ENCODE data around the gene C2CD4A. TPM values are rescaled to one million over a fixed set of nuclear protein-coding genes. Genes with fewer than 3 reads are reported as not detected.
A peak's percentile ranks its signal among the peaks of the same experiment; 100 is the strongest.

The C2CD4A gene
- total RNA-seq, 4 donors from 2014 or later, result 0.22 to 0.39 (median 0.25) TPM; not detected in 1

DNA sequence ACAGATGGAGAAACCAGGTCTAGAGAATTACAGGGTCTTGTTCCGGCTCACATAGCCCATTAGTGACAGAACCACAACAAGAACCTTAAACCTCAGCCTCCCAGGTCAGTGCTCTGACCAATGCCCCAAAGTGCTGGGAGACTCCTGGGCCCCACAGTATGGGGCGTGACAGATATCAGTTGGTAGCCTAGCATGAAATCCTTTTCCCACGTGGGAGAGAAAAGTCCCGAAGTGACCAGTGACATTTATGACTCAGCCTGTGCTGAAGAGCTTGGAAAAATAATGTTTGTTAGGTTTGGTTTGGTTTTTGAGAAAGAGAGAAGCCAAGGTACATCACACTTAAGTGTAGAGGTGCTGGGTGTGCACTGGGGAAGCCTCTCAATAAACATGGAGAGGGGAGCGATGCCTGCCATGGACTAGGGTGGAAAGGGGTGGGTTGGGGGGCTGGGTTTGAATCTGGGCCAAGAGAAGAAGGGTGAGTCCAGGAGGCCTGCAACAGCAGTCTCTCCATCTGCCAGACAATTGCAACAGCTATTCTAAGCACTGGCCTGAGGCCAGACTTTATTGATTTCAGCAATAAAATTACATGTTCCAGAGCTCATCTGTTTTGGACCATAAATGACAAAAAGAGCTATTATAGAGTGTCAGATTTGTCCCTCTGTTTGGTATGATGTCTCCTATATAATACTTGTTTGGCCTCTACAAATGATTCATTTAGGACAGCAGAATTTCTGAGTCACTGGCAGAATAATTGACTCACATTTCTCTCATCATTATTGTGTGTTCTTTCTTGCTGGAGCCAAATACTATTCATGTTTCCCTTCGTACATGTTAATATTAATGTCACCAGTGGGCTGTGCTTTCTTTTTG is 43.4 kb downstream of the C2CD4A start:
- TF ChIP-seq, protein P1, sequence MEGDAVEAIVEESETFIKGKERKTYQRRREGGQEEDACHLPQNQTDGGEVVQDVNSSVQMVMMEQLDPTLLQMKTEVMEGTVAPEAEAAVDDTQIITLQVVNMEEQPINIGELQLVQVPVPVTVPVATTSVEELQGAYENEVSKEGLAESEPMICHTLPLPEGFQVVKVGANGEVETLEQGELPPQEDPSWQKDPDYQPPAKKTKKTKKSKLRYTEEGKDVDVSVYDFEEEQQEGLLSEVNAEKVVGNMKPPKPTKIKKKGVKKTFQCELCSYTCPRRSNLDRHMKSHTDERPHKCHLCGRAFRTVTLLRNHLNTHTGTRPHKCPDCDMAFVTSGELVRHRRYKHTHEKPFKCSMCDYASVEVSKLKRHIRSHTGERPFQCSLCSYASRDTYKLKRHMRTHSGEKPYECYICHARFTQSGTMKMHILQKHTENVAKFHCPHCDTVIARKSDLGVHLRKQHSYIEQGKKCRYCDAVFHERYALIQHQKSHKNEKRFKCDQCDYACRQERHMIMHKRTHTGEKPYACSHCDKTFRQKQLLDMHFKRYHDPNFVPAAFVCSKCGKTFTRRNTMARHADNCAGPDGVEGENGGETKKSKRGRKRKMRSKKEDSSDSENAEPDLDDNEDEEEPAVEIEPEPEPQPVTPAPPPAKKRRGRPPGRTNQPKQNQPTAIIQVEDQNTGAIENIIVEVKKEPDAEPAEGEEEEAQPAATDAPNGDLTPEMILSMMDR (IDR thresholded peaks at IDR 0.05), result no peak
- no peak for TF ChIP-seq POLR2A (IDR thresholded peaks at IDR 0.05)
- no peak for DNase-seq
- Histone ChIP-seq H3K9me3 (no peaks in the 10 kb centered on the region), H3K27ac (peak overlapping the region in 2 of 3 donors; percentile 19 to 38), H3K27me3 (no peaks in the 10 kb centered on the region), H3K4me1 (peaks cover 2 to 17% of the 10 kb centered on the region in 2 donors), H3K4me3 (replicated peaks in 1 of 3) (no peak overlapping the region), H3K36me3 (no peaks in the 10 kb centered on the region)
- 42 to 66% methylated on average over 6 of the region's 6 CpGs for WGBS, 2 donors
- intact Hi-C loops (cut with DNase I), result no loop called here

DNA sequence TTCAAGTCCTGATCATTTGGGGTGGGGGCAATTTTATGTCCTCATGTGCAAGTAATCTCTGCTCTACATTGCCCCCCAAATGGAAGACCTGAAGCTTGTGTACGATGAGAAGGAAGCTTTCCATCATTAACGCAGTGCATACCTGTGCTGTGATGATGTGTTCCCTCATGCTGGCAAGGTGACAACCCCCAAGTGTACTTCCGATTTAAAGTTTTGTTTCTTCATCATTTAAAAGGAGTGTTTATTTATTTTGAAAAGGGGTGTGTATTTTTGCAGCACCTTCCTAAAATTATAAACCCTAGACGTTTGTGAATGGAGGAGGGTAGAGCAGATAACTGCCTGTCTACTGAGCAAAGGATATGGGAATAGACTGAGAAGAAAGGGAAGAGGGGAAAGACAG is 45.3 kb downstream of the C2CD4A start:
- Histone ChIP-seq H3K27ac (no peak overlapping the region), H3K9me3 (no peaks in the 10 kb centered on the region), H3K36me3 (no peaks in the 10 kb centered on the region), H3K27me3 (no peaks in the 10 kb centered on the region), H3K4me3 (replicated peaks in 1 of 3) (no peak overlapping the region), H3K4me1 (peaks cover 2 to 17% of the 10 kb centered on the region in 2 donors)
- TF ChIP-seq POLR2A (IDR thresholded peaks at IDR 0.05), result no peak
- TF ChIP-seq, protein P1 (IDR thresholded peaks at IDR 0.05), result no peak
- intact Hi-C loops (cut with DNase I), result no loop called here
- DNase-seq, result no peak
- WGBS, 2 donors, result 75 to 82% methylated on average over 4 of the region's 4 CpGs

GRCh38 chr15:62112616-62113593 is 46.1 kb downstream of the C2CD4A start:
- WGBS, 2 donors, result 79 to 81% methylated on average over 11 of the region's 11 CpGs
- Histone ChIP-seq H3K4me3 (replicated peaks in 1 of 3) (no peak overlapping the region), H3K36me3 (no peaks in the 10 kb centered on the region), H3K27ac (no peak overlapping the region), H3K9me3 (no peaks in the 10 kb centered on the region), H3K4me1 (peaks cover 2 to 17% of the 10 kb centered on the region in 2 donors), H3K27me3 (no peaks in the 10 kb centered on the region)
- intact Hi-C loops (cut with DNase I), result no loop called here
- TF ChIP-seq, protein P1 (IDR thresholded peaks at IDR 0.05), result no peak
- TF ChIP-seq POLR2A (IDR thresholded peaks at IDR 0.05), result no peak
- DNase-seq, result peak in 1 of 2 donors; percentile 6

DNA sequence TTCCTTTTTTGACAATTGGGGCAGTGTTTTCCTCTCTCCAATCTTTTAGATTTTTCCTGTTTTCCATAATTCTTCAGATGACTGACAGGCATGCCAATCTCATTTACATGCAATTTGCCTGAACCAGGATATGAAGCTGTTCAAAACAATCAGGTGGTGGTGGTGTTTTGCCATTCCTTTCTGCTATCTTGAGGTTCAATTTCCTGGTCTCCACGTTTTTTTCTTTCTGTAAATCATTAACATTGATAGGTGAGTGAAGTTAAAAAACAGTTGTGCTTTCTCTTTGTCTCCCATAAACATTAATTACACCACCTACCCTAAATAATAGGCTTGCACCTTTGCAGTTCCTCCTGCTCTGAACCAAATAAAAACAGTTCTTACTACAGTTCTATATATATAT is 49.1 kb downstream of the C2CD4A start:
- Histone ChIP-seq H3K9me3 (no peaks in the 10 kb centered on the region), H3K27ac (no peak overlapping the region), H3K27me3 (no peaks in the 10 kb centered on the region), H3K36me3 (no peaks in the 10 kb centered on the region), H3K4me1 (peaks cover 0 to 6% of the 10 kb centered on the region in 2 donors), H3K4me3 (replicated peaks in 1 of 3) (no peak overlapping the region)
- intact Hi-C loops (cut with DNase I), result no loop called here
- TF ChIP-seq POLR2A (IDR thresholded peaks at IDR 0.05), result no peak
- TF ChIP-seq, protein P1 (IDR thresholded peaks at IDR 0.05), result no peak
- whole genome bisulfite sequencing, 2 donors, result 42 to 57% methylated on average over 1 of the region's 1 CpG
- DNase-seq, result no peak
